ENCODE results near the gene COL4A3. TPM values are rescaled to one million over a fixed set of nuclear protein-coding genes. Genes with fewer than 3 reads are reported as not detected.

Gene COL4A3
- total RNA-seq = not detected in 2 replicates

GRCh38 chr2:227163998-227164762 is at the start of gene COL4A3, which contains the start of gene COL4A4:
Gene COL4A3 (plus strand): TSS chr2:227164624. CDS start chr2:227164727, 103 bp downstream.
Gene COL4A4 (minus strand): TSS chr2:227164205. CDS start chr2:227147483, 16,722 bp downstream.
- no peak for DNase-seq (ENCODE audit: low read depth in 2 of 2)

GRCh38 chr2:227115761-227116160 is 48.7 kb upstream of the COL4A3 start:
- no peak for DNase-seq (ENCODE audit: low read depth in 2 of 2)

GRCh38 chr2:227117027-227117426 is 47.4 kb upstream of the COL4A3 start:
- DNase-seq (ENCODE audit: low read depth in 2 of 2) = no peak

- DNase-seq (ENCODE audit: low read depth in 2 of 2) = no peak
Observed at GRCh38 chr2:227117852-227118251, 46.6 kb upstream of the COL4A3 start.

- no peak for DNase-seq (ENCODE audit: low read depth in 2 of 2)
Observed at GRCh38 chr2:227118353-227118752, 46.1 kb upstream of the COL4A3 start.

GRCh38 chr2:227123697-227124096 is 40.7 kb upstream of the COL4A3 start:
- DNase-seq (ENCODE audit: low read depth in 2 of 2) = no peak

GRCh38 chr2:227124811-227125210 is 39.6 kb upstream of the COL4A3 start:
- no peak for DNase-seq (ENCODE audit: low read depth in 2 of 2)

- no peak for DNase-seq (ENCODE audit: low read depth in 2 of 2)
Observed at GRCh38 chr2:227125506-227125905, 38.9 kb upstream of the COL4A3 start.

- DNase-seq (ENCODE audit: low read depth in 2 of 2) = no peak
Observed at GRCh38 chr2:227127201-227127600, 37.2 kb upstream of the COL4A3 start.

GRCh38 chr2:227130636-227131035 is 33.8 kb upstream of the COL4A3 start:
- no peak for DNase-seq (ENCODE audit: low read depth in 2 of 2)

- no peak for DNase-seq (ENCODE audit: low read depth in 2 of 2)
Observed at GRCh38 chr2:227132986-227133385, 31.4 kb upstream of the COL4A3 start.

GRCh38 chr2:227134591-227134990 is 29.8 kb upstream of the COL4A3 start:
- DNase-seq (ENCODE audit: low read depth in 2 of 2) = no peak

- no peak for DNase-seq (ENCODE audit: low read depth in 2 of 2)
Observed at GRCh38 chr2:227141301-227141700, 23.1 kb upstream of the COL4A3 start.

GRCh38 chr2:227143895-227144294 is 20.5 kb upstream of the COL4A3 start:
- no peak for DNase-seq (ENCODE audit: low read depth in 2 of 2)

GRCh38 chr2:227146456-227146855 is 18.0 kb upstream of the COL4A3 start:
- no peak for DNase-seq (ENCODE audit: low read depth in 2 of 2)

GRCh38 chr2:227147023-227147422 is 17.4 kb upstream of the COL4A3 start:
- no peak for DNase-seq (ENCODE audit: low read depth in 2 of 2)

GRCh38 chr2:227148106-227148505 is 16.3 kb upstream of the COL4A3 start:
- DNase-seq (ENCODE audit: low read depth in 2 of 2) = no peak

GRCh38 chr2:227150222-227150936 is 14.0 kb upstream of the COL4A3 start:
- DNase-seq (ENCODE audit: low read depth in 2 of 2) = no peak

GRCh38 chr2:227152093-227152766 is 12.2 kb upstream of the COL4A3 start:
- no peak for DNase-seq (ENCODE audit: low read depth in 2 of 2)

GRCh38 chr2:227153307-227153706 is 11.1 kb upstream of the COL4A3 start:
- no peak for DNase-seq (ENCODE audit: low read depth in 2 of 2)

- no peak for DNase-seq (ENCODE audit: low read depth in 2 of 2)
Observed at GRCh38 chr2:227153758-227154486, 10.5 kb upstream of the COL4A3 start.
